ENCODE results near the gene CDC37. TPM values are rescaled to one million over a fixed set of nuclear protein-coding genes. Genes with fewer than 3 reads are reported as not detected.

Gene CDC37
- total RNA-seq, 1 donor, result 151 TPM

GRCh38 chr19:10427169-10427568, 23.8 kb upstream of the CDC37 start:
- H3K4me3 ChIP-seq (ENCODE audit: low read depth, low read length), result no peak overlapping the region
- DNase-seq (ENCODE audit: low read depth), result no peak
- TF ChIP-seq CTCF (IDR thresholded peaks at IDR 0.05; ENCODE audit: insufficient read depth, low read length), result no peak

- DNase-seq (ENCODE audit: low read depth), result peak; percentile 63
- peak overlapping the region; percentile 50 for H3K4me3 ChIP-seq (ENCODE audit: low read depth, low read length)
- peak; percentile 93 for TF ChIP-seq CTCF (IDR thresholded peaks at IDR 0.05; ENCODE audit: insufficient read depth, low read length)
Measured at GRCh38 chr19:10424011-10424637, 20.8 kb upstream of the CDC37 start.

GRCh38 chr19:10422846-10423245, 19.5 kb upstream of the CDC37 start:
- no peak for DNase-seq (ENCODE audit: low read depth)
- TF ChIP-seq CTCF (IDR thresholded peaks at IDR 0.05; ENCODE audit: insufficient read depth, low read length), result no peak
- no peak overlapping the region for H3K4me3 ChIP-seq (ENCODE audit: low read depth, low read length)

- no peak overlapping the region for H3K4me3 ChIP-seq (ENCODE audit: low read depth, low read length)
- no peak for TF ChIP-seq CTCF (IDR thresholded peaks at IDR 0.05; ENCODE audit: insufficient read depth, low read length)
- DNase-seq (ENCODE audit: low read depth), result no peak
Measured at GRCh38 chr19:10422046-10422461, 18.7 kb upstream of the CDC37 start.

GRCh38 chr19:10421240-10422045, 18.1 kb upstream of the CDC37 start:
- H3K4me3 ChIP-seq (ENCODE audit: low read depth, low read length), result no peak overlapping the region
- DNase-seq (ENCODE audit: low read depth), result no peak
- TF ChIP-seq CTCF (IDR thresholded peaks at IDR 0.05; ENCODE audit: insufficient read depth, low read length), result no peak

GRCh38 chr19:10420444-10421239, 17.3 kb upstream of the CDC37 start, which contains the start of gene PDE4A:
Gene PDE4A, plus strand, starts transcription at chr19:10420538. Its CDS starts 227 bp downstream, at chr19:10420765.
- no peak for DNase-seq (ENCODE audit: low read depth)
- TF ChIP-seq CTCF (IDR thresholded peaks at IDR 0.05; ENCODE audit: insufficient read depth, low read length), result peak; percentile 44
- peak within 1 kb of the TSS; percentile 45 for H3K4me3 ChIP-seq (ENCODE audit: low read depth, low read length)
